Measurements from ENCODE around the gene CCNC.

Gene CCNC

GRCh38 chr6:99543968-99544367 lies 24.5 kb downstream of the CCNC start:
- DNase-seq: no peak

GRCh38 chr6:99530627-99531026 lies 37.8 kb downstream of the CCNC start:
- peak; percentile 3 for DNase-seq

- DNase-seq: peak; percentile 54
These were observed 45.9 kb downstream of the CCNC start for GRCh38 chr6:99522531-99522930.

- DNase-seq: peak; percentile 47
These were observed 46.8 kb downstream of the CCNC start for GRCh38 chr6:99521633-99522151.

GRCh38 chr6:99520855-99521632 lies 47.4 kb downstream of the CCNC start:
- DNase-seq: peak; percentile 77

- DNase-seq: no peak
These were observed 49.0 kb downstream of the CCNC start for GRCh38 chr6:99519446-99519845.

- peak; percentile 11 for DNase-seq
These were observed 54.4 kb downstream of the CCNC start for GRCh38 chr6:99514089-99514488.

GRCh38 chr6:99512033-99512432 lies 56.4 kb downstream of the CCNC start:
- peak; percentile 22 for DNase-seq

GRCh38 chr6:99507648-99508047 lies 60.8 kb downstream of the CCNC start:
- no peak for DNase-seq

- no peak for DNase-seq
These were observed 66.7 kb downstream of the CCNC start for GRCh38 chr6:99501762-99502161.

- DNase-seq: no peak
These were observed 70.0 kb downstream of the CCNC start for GRCh38 chr6:99498421-99498820.

- DNase-seq: no peak
These were observed 73.0 kb downstream of the CCNC start for GRCh38 chr6:99495466-99495865.

Measured in fibroblast of skin of right quadriceps (primary cell).